ENCODE data around the gene PITRM1. TPM values are rescaled to one million over a fixed set of nuclear protein-coding genes. Genes with fewer than 3 reads are reported as not detected.
"Not testable (repeated sequence)": the region's sequence is repeated elsewhere in the genome, so short reads cannot be mapped to it uniquely, and the experiment has no call there.

The PITRM1 gene
- total RNA-seq, 4 donors from 2014 or later = 67.6 to 107 (median 74.0) TPM

- no peak for DNase-seq (ENCODE audit: low spot score)
- TF ChIP-seq, protein P1, sequence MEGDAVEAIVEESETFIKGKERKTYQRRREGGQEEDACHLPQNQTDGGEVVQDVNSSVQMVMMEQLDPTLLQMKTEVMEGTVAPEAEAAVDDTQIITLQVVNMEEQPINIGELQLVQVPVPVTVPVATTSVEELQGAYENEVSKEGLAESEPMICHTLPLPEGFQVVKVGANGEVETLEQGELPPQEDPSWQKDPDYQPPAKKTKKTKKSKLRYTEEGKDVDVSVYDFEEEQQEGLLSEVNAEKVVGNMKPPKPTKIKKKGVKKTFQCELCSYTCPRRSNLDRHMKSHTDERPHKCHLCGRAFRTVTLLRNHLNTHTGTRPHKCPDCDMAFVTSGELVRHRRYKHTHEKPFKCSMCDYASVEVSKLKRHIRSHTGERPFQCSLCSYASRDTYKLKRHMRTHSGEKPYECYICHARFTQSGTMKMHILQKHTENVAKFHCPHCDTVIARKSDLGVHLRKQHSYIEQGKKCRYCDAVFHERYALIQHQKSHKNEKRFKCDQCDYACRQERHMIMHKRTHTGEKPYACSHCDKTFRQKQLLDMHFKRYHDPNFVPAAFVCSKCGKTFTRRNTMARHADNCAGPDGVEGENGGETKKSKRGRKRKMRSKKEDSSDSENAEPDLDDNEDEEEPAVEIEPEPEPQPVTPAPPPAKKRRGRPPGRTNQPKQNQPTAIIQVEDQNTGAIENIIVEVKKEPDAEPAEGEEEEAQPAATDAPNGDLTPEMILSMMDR (IDR thresholded peaks at IDR 0.05) = no peak
- ATAC-seq (ENCODE audit: low FRiP score) = no peak
Measured at GRCh38 chr10:3109633-3110032, 62.9 kb downstream of the PITRM1 start.

DNA sequence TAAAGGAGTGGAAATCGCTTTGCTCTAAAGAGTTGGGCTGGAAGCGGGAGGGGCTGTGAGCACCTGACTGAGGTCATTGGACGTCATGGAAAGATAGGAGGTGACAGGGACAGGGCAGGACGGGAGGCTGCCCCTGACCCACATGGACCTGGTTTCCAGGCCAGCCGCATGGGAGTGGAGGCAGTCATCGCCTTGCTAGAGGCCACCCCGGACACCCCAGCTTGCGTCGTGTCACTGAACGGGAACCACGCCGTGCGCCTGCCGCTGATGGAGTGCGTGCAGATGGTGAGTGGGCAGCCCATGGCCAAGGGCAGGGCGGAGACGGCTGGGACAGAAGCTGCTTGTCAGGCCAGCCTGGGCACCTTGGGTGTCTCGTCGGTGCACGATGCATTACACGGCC lies 63.4 kb downstream of the PITRM1 start:
- TF ChIP-seq, protein P1 (IDR thresholded peaks at IDR 0.05) = no peak
- ATAC-seq (ENCODE audit: low FRiP score) (no peak), DNase-seq (ENCODE audit: low spot score) (no peak)

GRCh38 chr10:3108575-3109105 lies 63.9 kb downstream of the PITRM1 start:
- no peak for DNase-seq (ENCODE audit: low spot score)
- TF ChIP-seq, protein P1 (IDR thresholded peaks at IDR 0.05) = no peak
- ATAC-seq (ENCODE audit: low FRiP score) = no peak

GRCh38 chr10:3108033-3108432 lies 64.5 kb downstream of the PITRM1 start:
- ATAC-seq (ENCODE audit: low FRiP score) = no peak
- no peak for DNase-seq (ENCODE audit: low spot score)
- TF ChIP-seq, protein P1 (IDR thresholded peaks at IDR 0.05) = no peak

- DNase-seq (ENCODE audit: low spot score) (no peak), ATAC-seq (ENCODE audit: low FRiP score) (peak; percentile 58)
- TF ChIP-seq, protein P1 (IDR thresholded peaks at IDR 0.05) = no peak
Measured at GRCh38 chr10:3107426-3107961, 65.1 kb downstream of the PITRM1 start.

DNA sequence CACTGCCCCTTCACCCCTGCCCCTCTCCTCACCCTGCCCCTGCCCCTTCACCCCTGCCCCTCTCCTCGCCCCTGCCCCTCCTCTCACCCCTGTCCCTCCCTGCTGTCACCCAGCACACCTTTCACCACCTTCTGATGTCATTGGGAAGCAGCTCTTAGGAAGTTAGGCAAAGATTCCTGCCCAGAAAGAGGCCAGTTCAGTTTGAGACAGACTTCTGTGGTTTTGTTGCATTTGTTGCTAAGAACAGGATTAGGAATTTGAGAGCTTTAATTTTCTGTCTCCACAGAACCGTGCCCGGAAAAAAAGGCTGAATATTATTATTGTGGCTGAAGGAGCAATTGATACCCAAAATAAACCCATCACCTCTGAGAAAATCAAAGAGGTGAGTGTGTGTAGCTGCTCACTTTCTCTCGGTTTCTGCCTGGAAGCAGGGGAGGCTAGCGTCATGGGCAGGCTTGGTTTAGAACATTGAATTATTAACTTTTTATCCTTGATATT lies 65.6 kb downstream of the PITRM1 start:
- ATAC-seq (ENCODE audit: low FRiP score) = no peak
- DNase-seq (ENCODE audit: low spot score) = no peak
- TF ChIP-seq, protein P1 (IDR thresholded peaks at IDR 0.05) = no peak

DNA sequence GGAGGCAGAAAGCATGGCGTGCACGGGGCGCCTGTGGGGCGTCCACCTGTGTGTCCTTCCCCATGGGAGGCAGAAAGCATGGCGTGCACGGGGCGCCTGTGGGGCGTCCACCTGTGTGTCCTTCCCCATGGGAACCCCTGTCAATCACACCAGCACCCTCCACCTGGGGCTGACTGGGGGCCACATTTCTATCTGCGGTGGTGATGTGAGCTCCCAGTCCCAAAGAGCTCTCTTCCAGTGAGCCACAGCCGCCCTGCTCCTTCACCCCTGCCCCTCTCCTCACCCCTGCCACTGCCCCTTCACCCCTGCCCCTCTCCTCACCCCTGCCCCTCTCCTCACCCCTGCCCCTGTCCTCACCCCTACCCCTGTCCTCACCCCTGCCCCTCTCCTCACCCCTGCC lies 66.3 kb downstream of the PITRM1 start:
- not testable (repeated sequence) for DNase-seq (ENCODE audit: low spot score); ATAC-seq (ENCODE audit: low FRiP score)

Data from omental fat pad (tissue), 4 donors.